G401 (cell line): ENCODE data around the gene RAC2. TPM values are rescaled to one million over a fixed set of nuclear protein-coding genes. Genes with fewer than 3 reads are reported as not detected.

Experiments used
- DNase-seq: peaks from one replicate; pipeline ENCODE4 v3.0.0-alpha.2; 2015; ENCODE audit warnings: low spot score
- in situ Hi-C: cut with HindIII; loops from 2 replicates; pipeline ENCODE4 v1.10.0; 2016; ENCODE audit warnings: low sequenced_read_pairs, mixed read lengths
- total RNA-seq: library from RNA; depleted of rRNA; stranded (reverse); fragments of >200 nt; shearing (Covaris generic); gene quantifications from 2 replicates; pipeline ENCODE4 v1.2.3, GENCODE V29; 2014

The RAC2 gene
- total RNA-seq, 1 experiment from 2014 or later, result not detected

- in situ Hi-C loops, result no loop called here
- peak; percentile 66 for DNase-seq
Measured at GRCh38 chr22:37197451-37198257, 46.4 kb downstream of the RAC2 start.

DNA sequence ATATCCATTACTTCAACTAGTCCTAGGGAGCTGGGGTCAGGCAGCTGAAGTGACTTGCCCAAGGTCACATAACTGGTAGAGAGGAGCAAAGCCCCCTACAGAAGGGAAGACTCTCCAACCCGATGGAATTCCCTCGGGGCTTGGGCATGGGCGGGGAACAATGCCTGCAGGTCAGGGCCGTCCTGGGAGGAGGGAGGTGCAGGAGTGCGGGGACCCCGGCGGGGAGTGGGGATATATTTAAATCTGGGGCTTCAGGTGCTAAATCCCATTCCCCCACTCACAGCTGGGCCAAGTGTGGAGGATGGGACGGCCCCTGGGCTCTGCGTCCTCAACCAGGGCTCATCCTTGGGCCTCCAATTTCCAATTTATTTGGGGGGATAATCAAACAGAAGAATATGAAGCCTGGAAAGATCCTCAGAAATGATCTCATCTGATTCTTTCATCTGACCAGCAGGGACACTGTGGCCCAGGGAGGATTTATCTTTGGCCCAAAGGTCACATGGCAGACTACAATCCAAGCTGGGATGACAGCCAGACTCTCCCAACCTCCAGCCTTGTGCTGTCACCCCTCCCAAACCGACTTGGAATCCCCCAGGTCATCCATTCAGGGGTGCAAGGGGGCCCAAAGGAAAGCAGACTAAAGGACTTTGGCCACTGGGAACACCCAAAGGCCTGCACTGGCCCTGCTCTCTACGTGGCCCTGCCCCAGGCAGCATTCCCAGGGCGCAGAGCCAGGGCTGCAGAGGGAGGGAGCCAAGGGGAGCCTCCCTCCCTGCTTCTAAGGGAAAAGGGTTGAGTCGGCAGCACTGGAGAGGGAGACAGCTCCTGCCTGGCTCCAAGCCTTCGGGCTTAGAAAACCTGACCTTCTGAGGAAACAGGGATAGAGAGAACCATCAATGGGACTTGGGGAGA is 47.3 kb downstream of the RAC2 start:
- DNase-seq, result peak; percentile 45
- in situ Hi-C loops, result no loop called here

DNA sequence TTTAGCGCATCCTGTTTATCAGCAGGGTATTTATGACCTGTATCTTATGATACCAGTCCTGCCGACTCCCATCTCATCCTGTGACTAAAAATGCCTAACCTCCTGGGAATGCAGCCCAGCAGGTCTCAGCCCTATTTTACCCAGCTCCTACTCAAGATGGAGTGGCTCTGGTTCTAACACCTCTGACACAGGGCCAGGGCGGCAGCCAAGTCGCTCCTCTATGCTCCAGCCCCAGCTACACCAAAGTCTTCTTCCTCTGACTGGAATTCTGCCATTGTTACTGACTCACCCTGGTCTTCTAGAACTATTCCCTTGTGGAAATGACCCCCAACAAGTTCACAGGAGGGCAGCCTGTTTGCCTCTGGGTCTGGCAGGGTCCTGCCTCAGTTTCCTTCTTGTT is 48.1 kb downstream of the RAC2 start:
- in situ Hi-C loops, result no loop called here
- DNase-seq, result no peak

GRCh38 chr22:37194750-37195149 is 49.3 kb downstream of the RAC2 start:
- no peak for DNase-seq
- in situ Hi-C loops, result no loop called here

DNA sequence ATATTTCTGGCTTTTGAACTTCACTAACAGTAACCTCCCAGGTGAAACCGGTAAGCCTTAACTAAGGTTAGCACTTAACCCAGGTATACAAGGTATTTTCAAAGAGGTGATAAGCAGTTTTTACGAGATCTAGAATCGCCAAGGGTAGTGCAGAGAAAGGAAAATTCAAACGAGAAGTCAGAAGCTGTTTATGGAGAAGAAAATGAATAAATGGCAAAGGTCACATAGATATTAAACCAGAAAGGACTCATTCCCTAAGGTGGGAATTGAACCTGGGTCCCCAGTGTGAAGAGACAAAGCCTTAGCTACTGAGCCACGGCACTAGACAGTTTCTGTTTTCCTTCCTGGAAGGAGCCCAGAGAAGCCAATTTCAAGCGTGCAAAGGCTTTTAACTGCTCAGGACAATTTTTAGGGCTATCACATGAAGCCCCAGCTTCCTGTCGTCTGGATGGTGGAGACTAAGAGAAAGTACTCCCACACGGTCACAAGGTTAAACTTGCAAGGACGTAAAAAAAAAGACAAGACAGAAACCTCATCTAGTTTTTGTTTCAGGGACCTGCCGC is 50.4 kb downstream of the RAC2 start:
- in situ Hi-C loops, result no loop called here
- peak; percentile 41 for DNase-seq

GRCh38 chr22:37192741-37193140 is 51.3 kb downstream of the RAC2 start:
- no peak for DNase-seq
- in situ Hi-C loops, result no loop called here

DNA sequence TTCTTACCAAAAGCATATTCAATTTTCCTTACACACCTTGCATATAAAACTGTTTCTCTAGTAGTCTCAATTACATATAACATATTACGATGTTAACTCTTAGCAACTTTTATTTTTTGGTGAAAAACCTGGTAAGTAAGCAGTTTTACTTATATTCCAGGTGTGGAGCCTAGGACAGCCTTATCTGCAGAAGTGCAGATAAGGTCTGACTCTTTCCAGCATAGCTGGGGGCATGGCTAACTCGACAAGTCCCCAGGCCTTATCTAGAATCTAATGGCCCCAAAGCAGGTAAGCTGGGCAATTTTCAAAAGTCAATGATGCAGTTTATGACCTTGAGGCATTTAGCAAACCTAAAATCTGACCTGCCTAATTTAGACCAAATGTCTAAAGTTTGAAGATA is 51.9 kb downstream of the RAC2 start:
- in situ Hi-C loops, result no loop called here
- DNase-seq, result no peak

GRCh38 chr22:37190262-37190780 is 53.7 kb downstream of the RAC2 start:
- in situ Hi-C loops, result no loop called here
- DNase-seq, result no peak

GRCh38 chr22:37188901-37189466 is 55.1 kb downstream of the RAC2 start:
- in situ Hi-C loops, result no loop called here
- peak; percentile 89 for DNase-seq

- no peak for DNase-seq
Measured at GRCh38 chr22:37187891-37188761, 55.9 kb downstream of the RAC2 start, which contains the start of gene C1QTNF6. Gene C1QTNF6, minus strand, starts transcription at chr22:37188247. Its CDS starts 34 bp downstream, at chr22:37188213.

GRCh38 chr22:37187552-37187890 is 56.5 kb downstream of the RAC2 start:
- in situ Hi-C loops, result no loop called here
- no peak for DNase-seq

More at GRCh38 chr22:37187891-37188761, 55.9 kb downstream of the RAC2 start, which contains the start of gene C1QTNF6:
- in situ Hi-C loops, result no loop called here

GRCh38 chr22:37186997-37187522 is 57.0 kb downstream of the RAC2 start:
- no peak for DNase-seq
- in situ Hi-C loops, result no loop called here

DNA sequence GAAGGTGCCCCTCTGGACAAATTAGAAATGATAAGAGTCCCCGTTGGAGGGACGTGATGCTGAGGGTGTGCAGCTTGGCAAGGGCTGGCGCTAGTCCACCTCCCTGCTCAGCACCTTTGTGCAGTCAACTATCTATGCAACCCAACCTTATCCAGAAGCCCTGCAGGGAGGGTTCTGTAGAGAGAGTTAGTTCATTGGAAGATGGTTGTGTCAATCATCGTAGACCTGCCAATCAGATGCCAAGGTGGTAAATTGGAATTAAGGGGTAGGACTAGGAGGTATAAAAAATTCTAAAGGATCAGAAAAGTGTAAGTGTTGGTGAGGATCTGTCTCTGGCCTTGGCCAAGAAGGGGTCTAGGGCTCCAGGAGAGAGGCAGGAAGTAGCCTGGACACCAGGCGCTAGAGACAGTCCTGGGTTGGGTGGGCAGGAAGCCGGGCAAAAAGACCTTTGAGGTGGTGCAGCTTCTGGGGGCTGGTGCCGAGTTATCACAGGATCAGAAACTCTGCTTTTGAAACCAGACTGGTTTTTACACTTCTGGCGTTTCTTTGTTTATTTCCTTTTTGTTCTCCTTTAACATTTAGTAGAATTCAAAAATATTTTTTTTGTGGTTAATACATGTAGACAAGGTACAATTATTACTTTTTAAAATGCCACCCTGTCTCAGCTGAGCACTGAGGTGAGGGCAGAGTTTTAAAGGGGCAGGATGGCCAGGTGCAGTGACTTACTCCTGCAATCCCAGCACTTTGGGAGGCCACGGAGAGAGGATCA is 57.7 kb downstream of the RAC2 start:
- in situ Hi-C loops, result no loop called here
- peak; percentile 47 for DNase-seq

DNA sequence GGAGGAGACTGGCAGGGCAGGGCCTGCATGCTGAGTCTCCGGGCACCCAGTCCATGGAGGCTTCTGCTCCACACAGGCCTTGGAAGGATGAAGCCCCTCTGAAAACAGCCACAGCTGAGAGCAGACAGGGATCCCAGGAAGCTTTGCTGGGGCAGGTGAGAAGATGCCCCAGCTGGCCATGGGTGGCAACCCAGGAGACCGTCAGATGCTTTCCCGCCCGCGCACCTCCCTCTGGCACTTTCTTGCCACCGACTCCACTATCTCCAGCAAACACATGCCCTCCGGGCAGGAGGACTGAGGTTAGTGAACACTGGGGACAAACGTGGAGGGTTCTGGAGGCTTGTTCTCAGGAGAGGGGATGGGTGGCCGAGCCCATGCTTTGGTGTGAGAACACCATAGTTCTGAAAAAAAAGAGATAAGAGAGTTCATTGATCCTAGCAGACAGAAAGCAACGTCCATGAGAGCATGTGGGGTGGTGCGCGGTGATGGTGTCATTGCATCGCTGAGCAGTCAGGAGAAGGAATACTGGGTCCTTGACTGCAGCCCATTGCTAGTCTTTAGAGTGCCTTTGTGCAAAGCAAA is 58.3 kb downstream of the RAC2 start:
- in situ Hi-C loops, result no loop called here

DNA sequence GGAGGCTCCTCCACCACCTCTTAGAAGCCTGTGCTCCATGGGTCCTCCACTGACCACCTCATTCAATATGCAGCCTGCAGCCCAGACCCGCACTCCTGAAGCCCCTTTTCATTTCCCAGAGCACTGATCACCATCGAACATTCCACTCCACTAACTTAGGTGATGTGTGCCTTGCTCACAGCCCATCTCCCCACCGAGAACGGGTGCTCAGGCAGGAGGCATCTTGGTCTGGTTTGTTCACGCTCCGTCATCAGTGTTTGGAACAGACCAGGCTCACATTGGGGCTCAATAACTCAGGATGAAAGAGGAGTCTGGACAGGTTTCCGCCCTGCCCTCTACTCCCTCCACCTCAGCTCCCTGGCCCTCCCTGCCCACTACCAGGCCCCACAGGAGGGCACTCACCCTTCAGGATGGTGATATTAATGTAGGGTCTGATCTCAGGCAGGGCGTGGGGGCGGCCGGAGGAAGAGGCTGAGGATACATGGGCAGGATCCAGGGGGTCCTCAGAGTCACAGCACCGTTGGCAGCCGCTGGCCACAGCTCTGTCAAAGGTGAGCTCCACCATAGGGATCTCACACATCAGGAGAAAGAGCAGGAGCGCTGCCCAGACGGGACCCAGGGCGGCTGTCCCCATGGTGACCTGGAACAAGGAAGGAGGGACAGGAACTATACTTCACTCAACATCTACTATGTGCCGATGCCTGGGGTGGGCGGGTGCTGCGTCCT is 59.1 kb downstream of the RAC2 start:
- DNase-seq, result no peak
- in situ Hi-C loops, result no loop called here

More for the DNA sequence above, 58.3 kb downstream of the RAC2 start:
- no peak for DNase-seq

DNA sequence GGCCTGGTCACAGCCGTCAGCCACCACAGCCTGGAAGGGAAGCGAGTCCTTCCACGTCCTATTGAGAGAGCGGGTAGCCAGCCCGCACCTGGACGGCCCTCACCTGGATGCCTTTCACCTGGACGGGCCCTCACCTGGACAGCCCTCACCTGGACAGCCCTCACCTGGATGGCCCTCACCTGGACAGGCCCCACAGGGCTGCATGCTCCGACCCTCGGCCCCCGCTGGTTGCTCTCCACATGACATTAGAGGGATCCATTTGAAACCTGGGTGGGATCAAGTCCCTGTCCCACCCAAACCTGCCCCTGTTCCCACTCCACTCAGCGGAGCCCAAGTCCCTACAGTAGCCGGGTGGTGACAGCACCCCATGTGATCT is 59.7 kb downstream of the RAC2 start:
- in situ Hi-C loops, result no loop called here
- DNase-seq, result no peak
